Superior temporal gyrus (tissue), 1 donor: Measurements from ENCODE around the gene HPCA.

Source experiments
- DNase-seq: peaks from one replicate; pipeline ENCODE4 v3.0.0-alpha.2; 2016; ENCODE audit errors: extremely low spot score

HPCA gene

GRCh38 chr1:32871364-32872191 is 14.7 kb upstream of the HPCA start:
- no peak for DNase-seq

- no peak for DNase-seq
Observed at GRCh38 chr1:32872192-32872460, 14.2 kb upstream of the HPCA start.

GRCh38 chr1:32873484-32873883 is 12.8 kb upstream of the HPCA start:
- no peak for DNase-seq

GRCh38 chr1:32874860-32875752 is 11.2 kb upstream of the HPCA start:
- no peak for DNase-seq

- no peak for DNase-seq
Observed at GRCh38 chr1:32876341-32877210, 9.7 kb upstream of the HPCA start.

- DNase-seq, result no peak
Observed at GRCh38 chr1:32877211-32878110, 8.8 kb upstream of the HPCA start.

- DNase-seq, result no peak
Observed at GRCh38 chr1:32878183-32878582, 8.1 kb upstream of the HPCA start.

- DNase-seq, result no peak
Observed at GRCh38 chr1:32878637-32879041, 7.7 kb upstream of the HPCA start.

- no peak for DNase-seq
Observed at GRCh38 chr1:32881291-32881690, 5.0 kb upstream of the HPCA start.

- no peak for DNase-seq
Observed at GRCh38 chr1:32881871-32882850, 4.1 kb upstream of the HPCA start.

GRCh38 chr1:32883338-32884031 is 2.8 kb upstream of the HPCA start:
- DNase-seq, result no peak

GRCh38 chr1:32884032-32884372 is 2.3 kb upstream of the HPCA start:
- no peak for DNase-seq

GRCh38 chr1:32884726-32885125 is 1.6 kb upstream of the HPCA start:
- DNase-seq, result no peak

- DNase-seq, result no peak
Observed at GRCh38 chr1:32885676-32886003, 651 bp upstream of the HPCA start.

GRCh38 chr1:32886828-32887414 is 630 bp downstream of the HPCA start:
- DNase-seq, result no peak

GRCh38 chr1:32887623-32888022 is 1.3 kb downstream of the HPCA start:
- DNase-seq, result no peak

GRCh38 chr1:32888134-32888533 is 1.8 kb downstream of the HPCA start:
- no peak for DNase-seq

GRCh38 chr1:32888677-32889420 is 2.6 kb downstream of the HPCA start:
- DNase-seq, result no peak
